ENCODE measurements around the gene KLRC4. TPM values are rescaled to one million over a fixed set of nuclear protein-coding genes. Genes with fewer than 3 reads are reported as not detected.
"Not testable (repeated sequence)": the region's sequence is repeated elsewhere in the genome, so short reads cannot be mapped to it uniquely, and the experiment has no call there.

Gene KLRC4
- under 1 TPM in 5 of 12 donors, not detected in 7; 0.22 to 0.64 (median 0.32) TPM for polyA plus RNA-seq (ENCODE audit: insufficient read length in 12 of 12)
- long read RNA-seq, donor 1: 0 reads
- long read RNA-seq, donor 2: 0 reads
- long read RNA-seq, donor 3: 0 reads
- long read RNA-seq, donor 4: 0 reads
- long read RNA-seq, donor 5: 0 reads
- long read RNA-seq, donor 6: 0 reads
- long read RNA-seq, donor 7: 0 reads
- long read RNA-seq, donor 8: 0 reads
- long read RNA-seq, donor 9: 0 reads
- long read RNA-seq, donor 10: 0 reads
- long read RNA-seq, donor 11: 0 reads

- DNase-seq: no peak
Measured at GRCh38 chr12:10409392-10409791, at the start of gene KLRC4. Gene KLRC4, minus strand, starts transcription at chr12:10409757. Its CDS starts 182 bp downstream, at chr12:10409575.

GRCh38 chr12:10457760-10458159, 48.2 kb upstream of the KLRC4 start:
- DNase-seq: no peak

GRCh38 chr12:10456856-10457255, 47.3 kb upstream of the KLRC4 start:
- DNase-seq: no peak

GRCh38 chr12:10455766-10456165, 46.2 kb upstream of the KLRC4 start:
- no peak for DNase-seq

- no peak for DNase-seq
Measured at GRCh38 chr12:10454531-10454930, 45.0 kb upstream of the KLRC4 start.

- DNase-seq: no peak
Measured at GRCh38 chr12:10453156-10453555, 43.6 kb upstream of the KLRC4 start, which contains the start of gene KLRC1. Gene KLRC1, minus strand, starts transcription at chr12:10453377. Its CDS starts 2,221 bp downstream, at chr12:10451156.

GRCh38 chr12:10448236-10448635, 38.7 kb upstream of the KLRC4 start:
- no peak for DNase-seq

- not testable (repeated sequence) for DNase-seq
Measured at GRCh38 chr12:10446052-10446451, 36.5 kb upstream of the KLRC4 start.

- not testable (repeated sequence) for DNase-seq
Measured at GRCh38 chr12:10441144-10441543, 31.6 kb upstream of the KLRC4 start.

- DNase-seq: not testable (repeated sequence)
Measured at GRCh38 chr12:10439608-10440274, 30.2 kb upstream of the KLRC4 start.

- DNase-seq: not testable (repeated sequence)
Measured at GRCh38 chr12:10437601-10438000, 28.0 kb upstream of the KLRC4 start.

GRCh38 chr12:10435816-10436215, 26.3 kb upstream of the KLRC4 start, which contains the start of gene KLRC2:
Gene KLRC2, minus strand, starts transcription at chr12:10436010. Its CDS starts 24 bp downstream, at chr12:10435986.
- DNase-seq: peak; percentile 8

- DNase-seq: not testable (repeated sequence)
Measured at GRCh38 chr12:10430623-10431022, 21.1 kb upstream of the KLRC4 start.

GRCh38 chr12:10425938-10426337, 16.4 kb upstream of the KLRC4 start:
- not testable (repeated sequence) for DNase-seq

- not testable (repeated sequence) for DNase-seq
Measured at GRCh38 chr12:10424260-10424899, 14.8 kb upstream of the KLRC4 start.

- not testable (repeated sequence) for DNase-seq
Measured at GRCh38 chr12:10422159-10422558, 12.6 kb upstream of the KLRC4 start.

GRCh38 chr12:10420334-10420733, 10.8 kb upstream of the KLRC4 start, which contains the start of gene KLRC3:
Gene KLRC3, minus strand, starts transcription at chr12:10420595. Its CDS starts 45 bp downstream, at chr12:10420550.
- DNase-seq: not testable (repeated sequence)

- no peak for DNase-seq
Measured at GRCh38 chr12:10408842-10409241, 715 bp downstream of the KLRC4 start.

GRCh38 chr12:10406725-10407124, 2.8 kb downstream of the KLRC4 start:
- no peak for DNase-seq

- no peak for DNase-seq
Measured at GRCh38 chr12:10405294-10405693, 4.3 kb downstream of the KLRC4 start.

GRCh38 chr12:10404798-10405197, 4.8 kb downstream of the KLRC4 start:
- no peak for DNase-seq

- no peak for DNase-seq
Measured at GRCh38 chr12:10400829-10401228, 8.7 kb downstream of the KLRC4 start.

All from muscle of arm (tissue), 14 donors.